KMS-11 (cell line): ENCODE measurements around the gene GGA3.

ENCODE experiments used
- H2AFZ ChIP-seq: fragments of 200-600 bp; sonication (generic); 2 replicates; pipeline ENCODE4 v1.6.1; 2016; ENCODE audit warnings: antibody characterized with exemption, mixed run types, low read depth
- H3K27ac ChIP-seq: fragments of 200-600 bp; sonication (generic); 2 replicates; pipeline ENCODE4 v1.6.1; 2016; ENCODE audit warnings: mild to moderate bottlenecking, mixed run types
- H3K27me3 ChIP-seq: fragments of 200-600 bp; sonication (generic); 2 replicates; pipeline ENCODE4 v1.6.1; 2017; ENCODE audit warnings: mild to moderate bottlenecking, low read depth, mixed run types, moderate library complexity; ENCODE audit not compliant: insufficient read depth
- H3K36me3 ChIP-seq: fragments of 200-600 bp; sonication (generic); 2 replicates; pipeline ENCODE4 v1.6.1; 2017; ENCODE audit warnings: mild to moderate bottlenecking, mixed run types; ENCODE audit not compliant: insufficient read depth
- H3K4me1 ChIP-seq: fragments of 200-600 bp; sonication (generic); 2 replicates; pipeline ENCODE4 v1.6.1; 2016; ENCODE audit warnings: mild to moderate bottlenecking, low read depth, mixed run types; ENCODE audit not compliant: poor library complexity, severe bottlenecking
- H3K4me2 ChIP-seq: fragments of 200-600 bp; sonication (generic); 2 replicates; pipeline ENCODE4 v1.7.0; 2016; ENCODE audit warnings: mild to moderate bottlenecking, mixed run types
- H3K4me3 ChIP-seq: fragments of 200-600 bp; sonication (generic); IDR thresholded peaks from 2 replicates; pipeline ENCODE4 v1.6.1; 2017; ENCODE audit warnings: low read depth, low read length, mixed read lengths; ENCODE audit not compliant: insufficient read depth
- H3K79me2 ChIP-seq: fragments of 200-600 bp; sonication (generic); 2 replicates; pipeline ENCODE4 v1.6.1; 2016; ENCODE audit warnings: low read depth, mixed run types; ENCODE audit not compliant: insufficient read depth
- H3K9ac ChIP-seq: fragments of 200-600 bp; sonication (generic); 2 replicates; pipeline ENCODE4 v1.6.1; 2016; ENCODE audit warnings: mild to moderate bottlenecking, mixed run types
- H4K20me1 ChIP-seq: fragments of 200-600 bp; sonication (generic); 2 replicates; pipeline ENCODE4 v1.6.1; 2016; ENCODE audit warnings: mild to moderate bottlenecking, mixed run types; ENCODE audit not compliant: insufficient read depth
- TF ChIP-seq, protein P1 (sequence below): fragments of 200-600 bp; sonication (generic); conservative IDR thresholded peaks from 2 replicates; pipeline ENCODE4 v1.6.1; 2017; ENCODE audit warnings: low read depth, mild to moderate bottlenecking, antibody characterized with exemption, low read length, moderate library complexity, mixed read lengths

Gene GGA3

DNA sequence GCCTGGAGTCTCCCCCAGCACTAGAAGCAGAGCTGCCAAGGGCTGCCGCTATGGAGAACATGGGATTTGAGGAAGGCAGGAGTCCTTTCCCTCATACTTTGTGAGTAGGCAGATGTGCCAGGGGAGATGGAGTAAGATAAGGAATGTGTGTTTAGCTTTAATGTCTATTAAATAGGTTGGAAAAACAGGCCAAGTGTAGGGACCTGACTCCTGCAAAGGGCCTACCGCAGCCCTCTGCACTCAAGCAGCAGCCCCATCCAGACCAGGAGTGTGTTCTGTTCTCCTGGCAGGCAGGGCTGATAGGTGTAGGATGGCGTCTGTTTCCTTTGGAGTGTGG is 11.4 kb upstream of the GGA3 start:
- Histone ChIP-seq H3K9ac (no peak overlapping the region; the same call in 1 of the 2 replicates), H3K4me2 (peak overlapping the region; percentile 92; the same call in 1 of the 2 replicates), H3K4me3 (no peak overlapping the region), H3K36me3 (no peaks in the 10 kb centered on the region; the same call in 1 of the 2 replicates), H4K20me1 (no peaks in the 10 kb centered on the region), H3K27me3 (no peaks in the 10 kb centered on the region), H3K27ac (no peak overlapping the region), H3K4me1 (peaks cover 34% of the 10 kb centered on the region), H2AFZ (no peak overlapping the region), H3K79me2 (peaks cover 9% of the 10 kb centered on the region; the same call in 1 of the 2 replicates)
- TF ChIP-seq, protein P1, sequence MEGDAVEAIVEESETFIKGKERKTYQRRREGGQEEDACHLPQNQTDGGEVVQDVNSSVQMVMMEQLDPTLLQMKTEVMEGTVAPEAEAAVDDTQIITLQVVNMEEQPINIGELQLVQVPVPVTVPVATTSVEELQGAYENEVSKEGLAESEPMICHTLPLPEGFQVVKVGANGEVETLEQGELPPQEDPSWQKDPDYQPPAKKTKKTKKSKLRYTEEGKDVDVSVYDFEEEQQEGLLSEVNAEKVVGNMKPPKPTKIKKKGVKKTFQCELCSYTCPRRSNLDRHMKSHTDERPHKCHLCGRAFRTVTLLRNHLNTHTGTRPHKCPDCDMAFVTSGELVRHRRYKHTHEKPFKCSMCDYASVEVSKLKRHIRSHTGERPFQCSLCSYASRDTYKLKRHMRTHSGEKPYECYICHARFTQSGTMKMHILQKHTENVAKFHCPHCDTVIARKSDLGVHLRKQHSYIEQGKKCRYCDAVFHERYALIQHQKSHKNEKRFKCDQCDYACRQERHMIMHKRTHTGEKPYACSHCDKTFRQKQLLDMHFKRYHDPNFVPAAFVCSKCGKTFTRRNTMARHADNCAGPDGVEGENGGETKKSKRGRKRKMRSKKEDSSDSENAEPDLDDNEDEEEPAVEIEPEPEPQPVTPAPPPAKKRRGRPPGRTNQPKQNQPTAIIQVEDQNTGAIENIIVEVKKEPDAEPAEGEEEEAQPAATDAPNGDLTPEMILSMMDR: no peak

DNA sequence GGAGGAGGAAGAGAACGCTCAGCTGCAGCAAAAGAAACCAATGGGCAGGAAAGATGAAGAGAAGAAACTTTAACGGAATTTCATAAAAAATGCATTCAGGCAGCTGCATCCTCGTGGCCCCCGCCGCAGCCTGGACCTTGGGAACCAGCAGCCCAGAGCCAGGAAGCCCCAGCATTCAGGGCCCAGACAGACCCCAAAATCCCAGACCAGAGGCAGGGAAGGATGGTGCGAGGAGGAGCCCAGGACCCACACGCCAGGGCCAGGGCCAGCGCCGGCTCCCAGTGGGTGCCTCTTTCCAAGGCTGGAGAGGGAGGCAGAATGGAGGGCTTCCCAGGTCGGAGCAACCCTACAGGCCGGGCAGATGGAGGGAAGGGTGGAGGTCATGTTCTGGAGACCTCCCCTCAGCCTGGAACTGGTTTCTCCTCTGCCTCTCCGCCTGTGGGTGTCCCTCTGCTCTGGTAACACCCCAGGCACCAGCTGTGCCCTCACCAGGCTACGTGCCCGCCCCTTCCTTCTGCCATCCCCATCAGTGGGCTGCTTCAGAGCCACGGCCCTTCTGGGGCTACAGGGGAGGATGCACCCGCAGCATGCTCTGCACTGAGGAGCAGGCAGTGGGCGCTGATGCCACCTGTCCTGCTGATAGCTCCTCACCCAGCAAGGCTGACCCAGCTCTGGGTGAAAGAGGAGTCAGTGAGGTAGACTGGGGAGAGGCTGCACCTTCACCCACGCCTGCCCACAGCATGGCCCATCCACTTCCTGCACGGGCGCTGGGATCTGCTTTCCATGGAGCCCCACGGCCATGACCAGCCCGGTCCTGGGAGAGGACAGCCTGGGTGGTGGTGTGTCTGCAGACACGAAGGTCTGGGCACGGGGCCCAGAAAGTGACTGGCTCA is 10.8 kb upstream of the GGA3 start:
- Histone ChIP-seq H4K20me1 (no peaks in the 10 kb centered on the region), H3K4me3 (no peak overlapping the region), H3K9ac (peak overlapping the region; percentile 92), H2AFZ (peak overlapping the region; percentile 91), H3K79me2 (peaks cover 9% of the 10 kb centered on the region; the same call in 1 of the 2 replicates), H3K4me2 (peak overlapping the region; percentile 92), H3K27me3 (no peaks in the 10 kb centered on the region), H3K27ac (peak overlapping the region; percentile 80), H3K4me1 (peaks cover 34% of the 10 kb centered on the region), H3K36me3 (no peaks in the 10 kb centered on the region; the same call in 1 of the 2 replicates)
- TF ChIP-seq, protein P1: no peak

DNA sequence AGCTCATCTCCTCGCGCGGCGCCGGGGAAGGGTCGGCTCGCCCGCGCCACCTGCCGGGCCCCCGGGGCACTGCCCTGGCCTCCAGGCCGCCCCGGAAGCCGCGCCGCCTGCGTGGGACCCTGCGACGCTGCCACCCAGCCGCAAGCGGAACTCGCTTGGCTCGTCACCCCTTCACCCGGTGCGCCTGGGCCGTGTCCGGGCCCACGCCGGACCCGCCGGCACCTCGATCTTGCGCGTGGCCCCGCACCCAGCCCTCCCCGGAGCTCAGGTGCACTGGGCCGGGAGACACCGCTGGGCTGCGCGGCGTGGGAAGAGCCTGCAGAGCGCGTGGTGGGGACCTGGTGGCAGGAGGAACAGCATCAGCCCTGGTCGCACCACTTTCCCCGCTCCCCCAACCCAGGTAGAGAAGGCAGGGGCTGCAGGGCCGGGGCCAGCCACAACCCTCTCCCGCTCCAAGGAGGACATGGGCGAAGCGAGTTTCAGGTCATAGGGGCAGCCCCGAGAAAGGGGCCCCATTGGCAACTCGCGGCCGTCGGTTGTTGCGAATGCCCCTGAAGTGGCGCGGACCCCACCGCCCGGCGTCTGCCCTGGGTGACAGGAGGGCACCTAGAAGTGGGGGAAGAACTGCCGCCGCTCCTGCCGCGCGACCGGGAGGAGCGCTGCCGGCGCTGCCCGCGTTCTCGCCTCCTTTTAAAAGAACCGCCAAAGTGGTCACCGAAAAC is 10.0 kb upstream of the GGA3 start:
- Histone ChIP-seq H3K4me2 (peak overlapping the region; percentile 92), H3K4me3 (no peak overlapping the region), H3K4me1 (peaks cover 34% of the 10 kb centered on the region), H3K27ac (peak overlapping the region; percentile 80), H4K20me1 (no peaks in the 10 kb centered on the region), H3K79me2 (peaks cover 9% of the 10 kb centered on the region; the same call in 1 of the 2 replicates), H3K36me3 (no peaks in the 10 kb centered on the region; the same call in 1 of the 2 replicates), H2AFZ (peak overlapping the region; percentile 91), H3K9ac (peak overlapping the region; percentile 92), H3K27me3 (no peaks in the 10 kb centered on the region)
- TF ChIP-seq, protein P1: peak; percentile 57

DNA sequence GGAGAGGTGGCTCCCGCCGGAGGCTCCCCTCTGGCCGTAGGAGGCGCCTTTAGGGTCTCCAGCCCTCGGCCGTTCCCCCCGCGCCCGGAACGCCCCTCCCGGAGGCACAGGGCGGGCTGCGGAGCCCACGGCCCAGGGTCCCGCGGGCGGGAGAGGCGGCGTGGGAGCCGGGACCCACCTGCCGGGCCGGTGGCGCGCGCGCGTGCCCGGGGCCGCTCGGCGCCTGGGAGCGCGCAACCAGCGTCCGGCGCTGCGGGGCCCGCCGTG is 9.5 kb upstream of the GGA3 start, which contains the start of gene MIF4GD:
Gene MIF4GD (minus strand): TSS at position 266 of the 267 bp plus-strand sequence. CDS start 1,036 bp downstream, outside the sequence.
- peak within 1 kb of the TSS; percentile 80 for H3K27ac ChIP-seq
- H3K9ac ChIP-seq: peak within 1 kb of the TSS; percentile 92
- H2AFZ ChIP-seq: peak within 1 kb of the TSS; percentile 91
- peaks cover 9% of the 10 kb centered on the region; the same call in 1 of the 2 replicates for H3K79me2 ChIP-seq
- peak within 1 kb of the TSS; percentile 56 for H3K4me3 ChIP-seq
- peak within 1 kb of the TSS; percentile 97 for H3K4me2 ChIP-seq
- H3K27me3 ChIP-seq: no peaks in the 10 kb centered on the region
- no peaks in the 10 kb centered on the region for H4K20me1 ChIP-seq
- TF ChIP-seq, protein P1: no peak
- no peaks in the 10 kb centered on the region; the same call in 1 of the 2 replicates for H3K36me3 ChIP-seq
- H3K4me1 ChIP-seq: peaks cover 34% of the 10 kb centered on the region
